ENCODE results near the gene PPP1R1B.

- TF ChIP-seq CTCF (conservative IDR thresholded peaks at IDR 0.05; ENCODE audit: low read length) = no peak
- TF ChIP-seq EZH2phosphoT487 (IDR thresholded peaks at IDR 0.05; ENCODE audit: borderline replicate concordance, low read depth, low read length) = no peak
These were observed 47.3 kb upstream of the PPP1R1B start for GRCh38 chr17:39579318-39580081.

Data from OCI-LY7 (cell line).